Prostate gland (tissue), 2 donors: ENCODE results near the gene MRPS27.

Experiments
- CTCF ChIP-seq, 4 experiments: fragments of 200-600 bp in 2 of 4; fragments of 450-650 bp in 2 of 4; sonication (generic) in 2 of 4; IDR thresholded peaks; 1 replicate in 3 of 4; 2 replicates in 1 of 4; pipeline ENCODE4 v1.5.1; 2016 to 2019; ENCODE audit warnings: antibody characterized with exemption in 4 of 4, mild to moderate bottlenecking in 2 of 4, moderate library complexity in 2 of 4
- POLR2A ChIP-seq: fragments of 450-650 bp; IDR thresholded peaks from one replicate; pipeline ENCODE4 v1.6.1; 2016; ENCODE audit warnings: antibody characterized with exemption, mild to moderate bottlenecking
- POLR2AphosphoS5 ChIP-seq: sonication (generic); formaldehyde crosslinking; IDR thresholded peaks from one replicate; pipeline ENCODE4 v1.6.1; 2017; ENCODE audit warnings: antibody characterized with exemption

- TF ChIP-seq CTCF (IDR thresholded peaks at IDR 0.05) (no peak), POLR2AphosphoS5 (no peak), POLR2A (no peak)
Measured at GRCh38 chr5:72295539-72295938, 24.5 kb downstream of the MRPS27 start.
